ENCODE data around the gene MAPK10.

Gene MAPK10

GRCh38 chr4:85968945-85969819, 390.7 kb downstream of the MAPK10 start:
- H3K4me3 ChIP-seq (ENCODE audit: low read length, poor library complexity, severe bottlenecking) = peak overlapping the region; percentile 15
- peaks cover 3% of the 10 kb centered on the region; the same call in 1 of the 2 replicates for H3F3A ChIP-seq (ENCODE audit: low read depth)
- no peak for TF ChIP-seq EZH2phosphoT487 (IDR thresholded peaks at IDR 0.05; ENCODE audit: borderline replicate concordance)
- TF ChIP-seq, protein P1, sequence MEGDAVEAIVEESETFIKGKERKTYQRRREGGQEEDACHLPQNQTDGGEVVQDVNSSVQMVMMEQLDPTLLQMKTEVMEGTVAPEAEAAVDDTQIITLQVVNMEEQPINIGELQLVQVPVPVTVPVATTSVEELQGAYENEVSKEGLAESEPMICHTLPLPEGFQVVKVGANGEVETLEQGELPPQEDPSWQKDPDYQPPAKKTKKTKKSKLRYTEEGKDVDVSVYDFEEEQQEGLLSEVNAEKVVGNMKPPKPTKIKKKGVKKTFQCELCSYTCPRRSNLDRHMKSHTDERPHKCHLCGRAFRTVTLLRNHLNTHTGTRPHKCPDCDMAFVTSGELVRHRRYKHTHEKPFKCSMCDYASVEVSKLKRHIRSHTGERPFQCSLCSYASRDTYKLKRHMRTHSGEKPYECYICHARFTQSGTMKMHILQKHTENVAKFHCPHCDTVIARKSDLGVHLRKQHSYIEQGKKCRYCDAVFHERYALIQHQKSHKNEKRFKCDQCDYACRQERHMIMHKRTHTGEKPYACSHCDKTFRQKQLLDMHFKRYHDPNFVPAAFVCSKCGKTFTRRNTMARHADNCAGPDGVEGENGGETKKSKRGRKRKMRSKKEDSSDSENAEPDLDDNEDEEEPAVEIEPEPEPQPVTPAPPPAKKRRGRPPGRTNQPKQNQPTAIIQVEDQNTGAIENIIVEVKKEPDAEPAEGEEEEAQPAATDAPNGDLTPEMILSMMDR (conservative IDR thresholded peaks at IDR 0.05; ENCODE audit: low read length) = peak; percentile 79
- no peaks in the 10 kb centered on the region for H3K27me3 ChIP-seq (ENCODE audit: insufficient read depth, low read length, poor library complexity, severe bottlenecking)
- H4K20me1 ChIP-seq (ENCODE audit: insufficient read depth, low read length, poor library complexity, severe bottlenecking) = no peaks in the 10 kb centered on the region
- no peaks in the 10 kb centered on the region for H3K79me2 ChIP-seq (ENCODE audit: insufficient read depth, low read length)
- H3K4me2 ChIP-seq (ENCODE audit: low read depth, low read length, poor library complexity, severe bottlenecking) = peak overlapping the region; percentile 40
- no peak overlapping the region for H2AFZ ChIP-seq (ENCODE audit: low read length)
- H3K9ac ChIP-seq (ENCODE audit: low read depth, low read length, poor library complexity, severe bottlenecking) = peak overlapping the region; percentile 24
- H3K4me1 ChIP-seq (ENCODE audit: insufficient read depth, low read length, poor library complexity, severe bottlenecking) = peaks cover 38% of the 10 kb centered on the region
- no peaks in the 10 kb centered on the region for H3K9me2 ChIP-seq (replicated peaks; ENCODE audit: low read depth, low read length)
- H3K36me3 ChIP-seq (ENCODE audit: insufficient read depth, low read length) = no peaks in the 10 kb centered on the region
- H3K9me3 ChIP-seq (ENCODE audit: insufficient read depth, low read depth, low read length) = peaks cover 3% of the 10 kb centered on the region; the same call in 1 of the 2 replicates

GRCh38 chr4:85967872-85968271, 392.0 kb downstream of the MAPK10 start:
- peak overlapping the region; percentile 40 for H3K4me2 ChIP-seq (ENCODE audit: low read depth, low read length, poor library complexity, severe bottlenecking)
- no peaks in the 10 kb centered on the region for H3K9me2 ChIP-seq (replicated peaks; ENCODE audit: low read depth, low read length)
- peaks cover 38% of the 10 kb centered on the region for H3K4me1 ChIP-seq (ENCODE audit: insufficient read depth, low read length, poor library complexity, severe bottlenecking)
- peaks cover 3% of the 10 kb centered on the region; the same call in 1 of the 2 replicates for H3F3A ChIP-seq (ENCODE audit: low read depth)
- H2AFZ ChIP-seq (ENCODE audit: low read length) = peak overlapping the region; percentile 52
- H3K27me3 ChIP-seq (ENCODE audit: insufficient read depth, low read length, poor library complexity, severe bottlenecking) = no peaks in the 10 kb centered on the region
- TF ChIP-seq, protein P1 (conservative IDR thresholded peaks at IDR 0.05; ENCODE audit: low read length) = no peak
- no peak for TF ChIP-seq EZH2phosphoT487 (IDR thresholded peaks at IDR 0.05; ENCODE audit: borderline replicate concordance)
- no peaks in the 10 kb centered on the region for H4K20me1 ChIP-seq (ENCODE audit: insufficient read depth, low read length, poor library complexity, severe bottlenecking)
- H3K9ac ChIP-seq (ENCODE audit: low read depth, low read length, poor library complexity, severe bottlenecking) = peak overlapping the region; percentile 24
- no peaks in the 10 kb centered on the region for H3K36me3 ChIP-seq (ENCODE audit: insufficient read depth, low read length)
- peaks cover 3% of the 10 kb centered on the region; the same call in 1 of the 2 replicates for H3K9me3 ChIP-seq (ENCODE audit: insufficient read depth, low read depth, low read length)
- no peak overlapping the region for H3K4me3 ChIP-seq (ENCODE audit: low read length, poor library complexity, severe bottlenecking)
- no peaks in the 10 kb centered on the region for H3K79me2 ChIP-seq (ENCODE audit: insufficient read depth, low read length)

GRCh38 chr4:85966373-85966772, 393.5 kb downstream of the MAPK10 start:
- no peaks in the 10 kb centered on the region for H3K79me2 ChIP-seq (ENCODE audit: insufficient read depth, low read length)
- no peaks in the 10 kb centered on the region for H3K36me3 ChIP-seq (ENCODE audit: insufficient read depth, low read length)
- H3K9ac ChIP-seq (ENCODE audit: low read depth, low read length, poor library complexity, severe bottlenecking) = peak overlapping the region; percentile 24
- no peaks in the 10 kb centered on the region for H3K9me2 ChIP-seq (replicated peaks; ENCODE audit: low read depth, low read length)
- peak overlapping the region; percentile 21 for H2AFZ ChIP-seq (ENCODE audit: low read length)
- H3K9me3 ChIP-seq (ENCODE audit: insufficient read depth, low read depth, low read length) = peaks cover 3% of the 10 kb centered on the region; the same call in 1 of the 2 replicates
- peaks cover 3% of the 10 kb centered on the region; the same call in 1 of the 2 replicates for H3F3A ChIP-seq (ENCODE audit: low read depth)
- peak overlapping the region; percentile 13 for H3K4me3 ChIP-seq (ENCODE audit: low read length, poor library complexity, severe bottlenecking)
- no peaks in the 10 kb centered on the region for H3K27me3 ChIP-seq (ENCODE audit: insufficient read depth, low read length, poor library complexity, severe bottlenecking)
- H4K20me1 ChIP-seq (ENCODE audit: insufficient read depth, low read length, poor library complexity, severe bottlenecking) = no peaks in the 10 kb centered on the region
- H3K4me2 ChIP-seq (ENCODE audit: low read depth, low read length, poor library complexity, severe bottlenecking) = peak overlapping the region; percentile 38
- peaks cover 41% of the 10 kb centered on the region for H3K4me1 ChIP-seq (ENCODE audit: insufficient read depth, low read length, poor library complexity, severe bottlenecking)
- TF ChIP-seq, protein P1 (conservative IDR thresholded peaks at IDR 0.05; ENCODE audit: low read length) = no peak
- no peak for TF ChIP-seq EZH2phosphoT487 (IDR thresholded peaks at IDR 0.05; ENCODE audit: borderline replicate concordance)

Data from Loucy (cell line).